PFSK-1 (cell line): Measurements from ENCODE around the gene VGLL4.

ENCODE experiments used
- FOXP2 ChIP-seq: optimal IDR thresholded peaks from 2 replicates; pipeline ENCODE3; 2011; ENCODE audit warnings: borderline replicate concordance, control low read depth, inconsistent platforms; ENCODE audit not compliant: insufficient read depth; ENCODE audit errors: extremely low read length, extremely low read depth
- SIN3A ChIP-seq: IDR thresholded peaks from 2 replicates; pipeline ENCODE4 v1.6.1; 2012; ENCODE audit warnings: mild to moderate bottlenecking, low read length, moderate library complexity, borderline replicate concordance; ENCODE audit not compliant: insufficient read depth

GRCh38 chr3:11629716-11630115, 14.0 kb downstream of the VGLL4 start:
- no peak for TF ChIP-seq SIN3A
- no peak for TF ChIP-seq FOXP2
